OCI-LY7 (cell line): Measurements from ENCODE around the gene BZW1. TPM values are rescaled to one million over a fixed set of nuclear protein-coding genes. Genes with fewer than 3 reads are reported as not detected.
"Not testable (repeated sequence)": the region's sequence is repeated elsewhere in the genome, so short reads cannot be mapped to it uniquely, and the experiment has no call there.

Source experiments
- BruUV-seq: library from RNA; stranded (reverse); fragments of 400-500 nt; replicated peaks from 2 replicates; lab custom pipeline; 2021; lab: Mats Ljungman, UMichigan
- CTCF ChIA-PET: fragments of 300-600 bp; sonication (Branson Sonifier 250); formaldehyde crosslinking; loops from one replicate; lab custom pipeline; 2022; ENCODE audit warnings: antibody characterized with exemption; ENCODE audit not compliant: unreplicated experiment; lab: Charles Lee
- POLR2A ChIA-PET: fragments of 300-600 bp; sonication (Branson Sonifier 250); formaldehyde crosslinking; loops from one replicate; lab custom pipeline; 2022; ENCODE audit warnings: antibody characterized with exemption; lab: Charles Lee
- DNase-seq: peaks from one replicate; pipeline ENCODE4 v3.0.0-alpha.2; 2015; ENCODE audit warnings: low spot score
- H2AFZ ChIP-seq: fragments of 200-600 bp; sonication (generic), shearing (Covaris generic); 2 replicates; pipeline ENCODE4 v1.6.1; 2014; ENCODE audit warnings: mild to moderate bottlenecking, antibody characterized with exemption, low read length, moderate library complexity
- H3K27ac ChIP-seq: fragments of 200-600 bp; sonication (generic); 2 replicates; pipeline ENCODE4 v1.5.1; 2014; ENCODE audit warnings: mixed run types, low read depth, mild to moderate bottlenecking, moderate library complexity, low read length, inconsistent platforms; ENCODE audit not compliant: poor library complexity, severe bottlenecking
- H3K36me3 ChIP-seq: fragments of 200-600 bp; sonication (generic); 2 replicates; pipeline ENCODE4 v1.6.1; 2014; ENCODE audit warnings: mild to moderate bottlenecking, antibody characterized with exemption, low read length, moderate library complexity, mixed read lengths; ENCODE audit not compliant: insufficient read depth
- H3K4me1 ChIP-seq: fragments of 200-600 bp; sonication (generic); 2 replicates; pipeline ENCODE4 v1.5.1; 2014; ENCODE audit warnings: mild to moderate bottlenecking, low read length; ENCODE audit not compliant: insufficient read depth, poor library complexity, severe bottlenecking
- H3K4me2 ChIP-seq: fragments of 200-600 bp; sonication (generic); 2 replicates; pipeline ENCODE4 v1.6.1; 2014; ENCODE audit warnings: mild to moderate bottlenecking, low read length
- H3K4me3 ChIP-seq: fragments of 200-600 bp; sonication (generic); 2 replicates; pipeline ENCODE4 v1.5.1; 2014; ENCODE audit warnings: mild to moderate bottlenecking, low read depth, low read length; ENCODE audit not compliant: poor library complexity, severe bottlenecking
- H3K79me2 ChIP-seq: fragments of 200-600 bp; sonication (generic); 2 replicates; pipeline ENCODE4 v1.6.1; 2016; ENCODE audit warnings: low read depth, mild to moderate bottlenecking, low read length, moderate library complexity, mixed read lengths; ENCODE audit not compliant: insufficient read depth
- H3K9me2 ChIP-seq: fragments of 200-600 bp; sonication (generic); 2 replicates; pipeline ENCODE4 v1.6.1; 2016; ENCODE audit warnings: mild to moderate bottlenecking, low read length, mixed read lengths; ENCODE audit not compliant: insufficient read depth
- H3K9me3 ChIP-seq: fragments of 200-600 bp; sonication (generic); 2 replicates; pipeline ENCODE4 v1.6.1; 2014; ENCODE audit warnings: mild to moderate bottlenecking, mixed run types, low read length, mixed read lengths
- H4K20me1 ChIP-seq: fragments of 200-600 bp; sonication (generic); 2 replicates; pipeline ENCODE4 v1.6.1; 2014; ENCODE audit warnings: mild to moderate bottlenecking, antibody characterized with exemption, low read length, moderate library complexity, mixed read lengths; ENCODE audit not compliant: insufficient read depth
- EZH2phosphoT487 ChIP-seq: fragments of 200-600 bp; sonication (generic); IDR thresholded peaks from 2 replicates; pipeline ENCODE4 v1.6.1; 2018; ENCODE audit warnings: low read depth, borderline replicate concordance, mild to moderate bottlenecking, mixed run types, antibody characterized with exemption, low read length, moderate library complexity, mixed read lengths
- intact Hi-C: fragments of 100-400 bp; cut with micrococcal nuclease; formaldehyde crosslinking; loops from one replicate; pipeline ENCODE4 v1.10.0; 2022; ENCODE audit not compliant: unreplicated experiment
- total RNA-seq, 2 experiments: library from RNA; depleted of rRNA in 1 of 2; stranded (reverse); fragments of >200 nt in 1 of 2; shearing (Covaris generic) in 1 of 2; gene quantifications; 2 replicates each; pipeline ENCODE4 v1.2.3, GENCODE V29; 2014 to 2022
- TF ChIP-seq, protein P1 (sequence below): fragments of 200-600 bp; sonication (generic); conservative IDR thresholded peaks from 2 replicates; pipeline ENCODE4 v1.5.1; 2014; ENCODE audit warnings: mild to moderate bottlenecking, antibody characterized with exemption, low read length, moderate library complexity, mixed read lengths

Gene BZW1
- total RNA-seq, 2 experiments from 2014 or later: 180 to 183 TPM

DNA sequence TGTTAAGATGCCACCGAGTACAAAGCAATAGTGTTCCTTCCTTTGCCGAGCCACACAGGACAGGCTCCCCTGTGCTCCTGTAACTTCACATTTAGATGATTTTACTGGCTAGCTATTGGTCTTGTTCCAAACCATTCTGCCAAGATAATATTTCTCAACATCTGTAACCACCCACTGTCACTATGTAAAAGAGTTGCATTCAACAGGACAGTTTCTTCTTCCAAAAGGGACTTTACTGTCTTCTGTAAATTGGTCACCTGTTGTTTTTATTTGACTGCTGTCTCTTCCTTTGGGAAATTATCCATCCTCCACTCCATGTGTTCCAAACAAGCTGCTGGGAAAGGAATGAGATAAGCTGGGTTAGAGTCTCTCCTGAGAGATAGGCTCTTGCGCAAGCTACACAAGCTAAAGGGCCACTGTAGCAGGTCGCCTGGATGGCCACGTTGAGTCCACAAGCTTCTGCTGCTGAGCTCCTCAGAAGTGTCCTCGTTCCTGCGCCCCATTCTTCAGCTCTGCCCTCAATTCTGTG, 14.4 kb upstream of the BZW1 start:
- TF ChIP-seq, protein P1, sequence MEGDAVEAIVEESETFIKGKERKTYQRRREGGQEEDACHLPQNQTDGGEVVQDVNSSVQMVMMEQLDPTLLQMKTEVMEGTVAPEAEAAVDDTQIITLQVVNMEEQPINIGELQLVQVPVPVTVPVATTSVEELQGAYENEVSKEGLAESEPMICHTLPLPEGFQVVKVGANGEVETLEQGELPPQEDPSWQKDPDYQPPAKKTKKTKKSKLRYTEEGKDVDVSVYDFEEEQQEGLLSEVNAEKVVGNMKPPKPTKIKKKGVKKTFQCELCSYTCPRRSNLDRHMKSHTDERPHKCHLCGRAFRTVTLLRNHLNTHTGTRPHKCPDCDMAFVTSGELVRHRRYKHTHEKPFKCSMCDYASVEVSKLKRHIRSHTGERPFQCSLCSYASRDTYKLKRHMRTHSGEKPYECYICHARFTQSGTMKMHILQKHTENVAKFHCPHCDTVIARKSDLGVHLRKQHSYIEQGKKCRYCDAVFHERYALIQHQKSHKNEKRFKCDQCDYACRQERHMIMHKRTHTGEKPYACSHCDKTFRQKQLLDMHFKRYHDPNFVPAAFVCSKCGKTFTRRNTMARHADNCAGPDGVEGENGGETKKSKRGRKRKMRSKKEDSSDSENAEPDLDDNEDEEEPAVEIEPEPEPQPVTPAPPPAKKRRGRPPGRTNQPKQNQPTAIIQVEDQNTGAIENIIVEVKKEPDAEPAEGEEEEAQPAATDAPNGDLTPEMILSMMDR: no peak
- TF ChIP-seq EZH2phosphoT487: no peak
- H3K79me2 ChIP-seq: no peaks in the 10 kb centered on the region
- no peaks in the 10 kb centered on the region for H4K20me1 ChIP-seq
- POLR2A ChIA-PET: interaction anchor here (0.6 kb wide), 1 partner anchor 14 kb away, joined by 3 read pairs; no protein-coding TSS in a partner anchor
- CTCF ChIA-PET: no interaction called here
- no peak overlapping the region for H3K4me3 ChIP-seq
- H3K9me2 ChIP-seq: no peaks in the 10 kb centered on the region
- H3K9me3 ChIP-seq: no peaks in the 10 kb centered on the region
- BruUV-seq: no TSS peak
- H3K4me1 ChIP-seq: no peaks in the 10 kb centered on the region
- H3K4me2 ChIP-seq: no peak overlapping the region
- H2AFZ ChIP-seq: no peak overlapping the region
- no peak for DNase-seq
- H3K36me3 ChIP-seq: no peaks in the 10 kb centered on the region
- H3K27ac ChIP-seq: no peak overlapping the region
- intact Hi-C loops: no loop called here

DNA sequence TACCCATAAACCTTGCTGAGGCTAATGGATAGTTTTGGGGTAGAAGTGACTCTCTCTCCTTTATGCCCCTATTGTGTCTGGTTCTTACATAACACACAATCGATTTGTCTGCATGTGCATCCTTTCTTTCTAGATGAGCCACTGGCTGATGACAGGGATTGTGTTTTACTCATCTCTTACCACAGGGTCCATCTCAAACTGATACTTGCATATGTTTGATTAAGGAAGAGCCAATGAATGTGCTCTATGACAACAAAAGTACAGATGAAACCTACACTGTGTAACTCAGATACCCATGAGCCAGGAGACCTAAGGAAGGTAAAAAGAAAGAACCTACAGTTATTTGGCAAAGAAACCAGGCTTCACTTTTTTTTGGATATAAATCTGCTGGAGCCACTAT, 13.2 kb upstream of the BZW1 start:
- no peak overlapping the region for H3K27ac ChIP-seq
- CTCF ChIA-PET: no interaction called here
- no peaks in the 10 kb centered on the region for H4K20me1 ChIP-seq
- no peaks in the 10 kb centered on the region for H3K9me2 ChIP-seq
- intact Hi-C loops: no loop called here
- no peaks in the 10 kb centered on the region for H3K36me3 ChIP-seq
- H3K9me3 ChIP-seq: no peaks in the 10 kb centered on the region
- no peaks in the 10 kb centered on the region for H3K79me2 ChIP-seq
- no peak for DNase-seq
- POLR2A ChIA-PET: no interaction called here
- H3K4me3 ChIP-seq: no peak overlapping the region
- no peak overlapping the region for H3K4me2 ChIP-seq
- H3K4me1 ChIP-seq: no peaks in the 10 kb centered on the region
- TF ChIP-seq, protein P1: no peak
- no peak for TF ChIP-seq EZH2phosphoT487
- no TSS peak for BruUV-seq
- no peak overlapping the region for H2AFZ ChIP-seq

DNA sequence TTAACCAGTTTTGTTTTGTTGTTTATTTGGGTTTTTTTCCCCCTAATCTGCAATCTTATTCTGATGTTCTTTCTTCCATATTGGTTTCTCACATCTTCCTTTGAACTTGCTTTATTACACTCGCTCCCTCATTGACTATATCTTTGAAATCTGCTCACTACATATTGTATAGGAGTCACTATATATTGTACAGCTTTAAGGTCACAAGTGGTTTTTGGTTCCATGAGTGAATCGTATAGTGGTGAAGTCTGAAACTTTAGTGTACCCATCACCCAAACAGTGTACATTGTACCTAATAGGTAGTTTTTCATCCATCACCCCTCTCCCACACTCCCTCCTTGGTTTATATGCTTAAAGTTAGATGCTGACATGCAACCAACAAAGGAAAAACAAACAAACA, 11.3 kb upstream of the BZW1 start:
- DNase-seq: no peak
- ChIA-PET POLR2A (interaction anchor here (1.4 kb wide), 1 partner anchor 9 kb away, joined by 3 read pairs; no protein-coding TSS in a partner anchor), CTCF (no interaction called here)

DNA sequence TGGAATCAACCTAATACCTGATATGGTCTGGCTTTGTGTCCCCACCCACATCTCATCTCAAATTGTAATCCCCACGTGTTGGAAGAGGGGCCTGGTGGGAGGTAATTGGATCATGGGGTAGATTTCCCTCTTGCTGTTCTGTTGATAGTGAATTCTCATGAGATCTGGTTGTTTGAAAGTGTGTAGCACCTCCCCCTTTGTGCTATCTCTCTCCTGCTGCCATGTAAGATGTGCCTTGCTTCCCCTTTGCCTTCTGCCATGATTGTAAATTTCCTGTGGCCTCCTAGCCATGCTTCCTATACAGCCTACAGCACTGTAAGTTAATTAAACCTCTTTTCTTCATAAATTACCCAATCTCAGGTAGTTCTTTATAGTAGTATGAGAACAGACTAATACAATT, 10.3 kb upstream of the BZW1 start:
- intact Hi-C loops, POLR2A ChIA-PET: not testable (repeated sequence)

More for the DNA sequence above, 11.3 kb upstream of the BZW1 start:
- Histone ChIP-seq H3K36me3 (no peaks in the 10 kb centered on the region), H3K9me3 (no peaks in the 10 kb centered on the region), H2AFZ (no peak overlapping the region), H4K20me1 (no peaks in the 10 kb centered on the region), H3K79me2 (no peaks in the 10 kb centered on the region), H3K9me2 (no peaks in the 10 kb centered on the region), H3K4me1 (no peaks in the 10 kb centered on the region), H3K4me3 (no peak overlapping the region), H3K4me2 (no peak overlapping the region), H3K27ac (no peak overlapping the region)
- BruUV-seq: no TSS peak
- no peak for TF ChIP-seq EZH2phosphoT487
- TF ChIP-seq, protein P1: no peak
- intact Hi-C loops: no loop called here

More for the DNA sequence above, 10.3 kb upstream of the BZW1 start:
- H3K9me3 ChIP-seq, BruUV-seq, H2AFZ ChIP-seq, H3K36me3 ChIP-seq, CTCF ChIA-PET, DNase-seq, H3K9me2 ChIP-seq, H3K27ac ChIP-seq, H4K20me1 ChIP-seq, H3K4me3 ChIP-seq, H3K79me2 ChIP-seq, H3K4me2 ChIP-seq, H3K4me1 ChIP-seq: not testable (repeated sequence)
